PC-9 (cell line): Measurements from ENCODE around the gene OR2T10. TPM values are rescaled to one million over a fixed set of nuclear protein-coding genes. Genes with fewer than 3 reads are reported as not detected.
"Not testable (repeated sequence)": the region's sequence is repeated elsewhere in the genome, so short reads cannot be mapped to it uniquely, and the experiment has no call there.

Experiments
- BruUV-seq: library from RNA; stranded (reverse); fragments of 400-500 nt; replicated peaks from 2 replicates; lab custom pipeline; 2021; lab: Mats Ljungman, UMichigan
- CTCF ChIA-PET: fragments of 300-600 bp; sonication (Branson Sonifier 250); formaldehyde crosslinking; loops from one replicate; lab custom pipeline; 2022; ENCODE audit warnings: antibody characterized with exemption; lab: Charles Lee
- POLR2A ChIA-PET: fragments of 300-600 bp; sonication (Branson Sonifier 250); formaldehyde crosslinking; loops from one replicate; lab custom pipeline; 2022; ENCODE audit warnings: antibody characterized with exemption; ENCODE audit not compliant: unreplicated experiment; lab: Charles Lee
- DNase-seq, 2 experiments: peaks; one replicate each; pipeline versions ENCODE4 v3.0.0 to v3.0.0-alpha.2; 2015 to 2022; ENCODE audit warnings: mixed read lengths in 1 of 2
- H2AFZ ChIP-seq: fragments of 200-600 bp; sonication (generic); 2 replicates; pipeline ENCODE4 v1.8.1; 2017; ENCODE audit warnings: antibody characterized with exemption
- H3F3A ChIP-seq: fragments of 200-600 bp; sonication (generic); 2 replicates; pipeline ENCODE4 v1.8.1; 2017; ENCODE audit warnings: antibody characterized with exemption, mild to moderate bottlenecking, low read depth; ENCODE audit not compliant: insufficient read depth
- H3K27ac ChIP-seq: fragments of 200-600 bp; sonication (generic); 2 replicates; pipeline ENCODE4 v1.6.1; 2016; ENCODE audit warnings: mixed run types
- H3K27me3 ChIP-seq: fragments of 200-600 bp; sonication (generic); 2 replicates; pipeline ENCODE4 v1.6.1; 2016; ENCODE audit warnings: low read depth, mixed run types; ENCODE audit not compliant: insufficient read depth
- H3K36me3 ChIP-seq: fragments of 200-600 bp; sonication (generic); 2 replicates; pipeline ENCODE4 v1.6.1; 2016; ENCODE audit warnings: low read depth, mixed run types
- H3K4me1 ChIP-seq: fragments of 200-600 bp; sonication (generic); replicated peaks from 2 replicates; pipeline ENCODE4 v1.6.1; 2016; ENCODE audit warnings: mixed run types; ENCODE audit not compliant: insufficient read depth
- H3K4me2 ChIP-seq: fragments of 200-600 bp; sonication (generic); 2 replicates; pipeline ENCODE4 v1.6.1; 2017; ENCODE audit warnings: mixed run types
- H3K4me3 ChIP-seq: fragments of 200-600 bp; sonication (generic); 2 replicates; pipeline ENCODE4 v1.6.1; 2016; ENCODE audit warnings: mixed run types
- H3K79me2 ChIP-seq: fragments of 200-600 bp; sonication (generic); 2 replicates; pipeline ENCODE4 v1.6.1; 2017; ENCODE audit warnings: low read depth, mixed run types
- H3K9me2 ChIP-seq: fragments of 200-600 bp; sonication (generic); 2 replicates; pipeline ENCODE4 v1.8.1; 2017; ENCODE audit warnings: mild to moderate bottlenecking; ENCODE audit not compliant: insufficient read depth
- H3K9me3 ChIP-seq: fragments of 200-600 bp; sonication (generic); 2 replicates; pipeline ENCODE4 v1.8.1; 2016; ENCODE audit warnings: low read depth; ENCODE audit not compliant: insufficient read depth
- H4K20me1 ChIP-seq: fragments of 200-600 bp; sonication (generic); 2 replicates; pipeline ENCODE4 v1.8.1; 2017; ENCODE audit not compliant: insufficient read depth
- CTCF ChIP-seq: fragments of 200-600 bp; sonication (generic); conservative IDR thresholded peaks from 2 replicates; pipeline ENCODE4 v1.6.1; 2017; ENCODE audit warnings: mixed run types, antibody characterized with exemption, mild to moderate bottlenecking, moderate library complexity
- EZH2 ChIP-seq: fragments of 200-600 bp; sonication (generic); IDR thresholded peaks from 2 replicates; pipeline ENCODE4 v1.8.0; 2017; ENCODE audit warnings: antibody characterized with exemption, low read depth
- intact Hi-C: fragments of 100-400 bp; cut with micrococcal nuclease; formaldehyde crosslinking; loops from one replicate; pipeline ENCODE4 v1.10.0; 2022; ENCODE audit not compliant: unreplicated experiment
- total RNA-seq: library from RNA; stranded (reverse); gene quantifications from 2 replicates; pipeline ENCODE4 v1.2.3, GENCODE V29; 2021

The OR2T10 gene
- total RNA-seq, 1 experiment from 2014 or later, result not detected

GRCh38 chr1:248636612-248637011 is 39.1 kb upstream of the OR2T10 start:
- H3F3A ChIP-seq, POLR2A ChIA-PET, intact Hi-C loops, H3K79me2 ChIP-seq, H3K4me3 ChIP-seq, H3K9me2 ChIP-seq, H3K4me1 ChIP-seq, H3K27ac ChIP-seq, BruUV-seq, H2AFZ ChIP-seq, DNase-seq, CTCF ChIA-PET, H4K20me1 ChIP-seq, H3K9me3 ChIP-seq, H3K4me2 ChIP-seq, H3K36me3 ChIP-seq, H3K27me3 ChIP-seq: not testable (repeated sequence)

DNA sequence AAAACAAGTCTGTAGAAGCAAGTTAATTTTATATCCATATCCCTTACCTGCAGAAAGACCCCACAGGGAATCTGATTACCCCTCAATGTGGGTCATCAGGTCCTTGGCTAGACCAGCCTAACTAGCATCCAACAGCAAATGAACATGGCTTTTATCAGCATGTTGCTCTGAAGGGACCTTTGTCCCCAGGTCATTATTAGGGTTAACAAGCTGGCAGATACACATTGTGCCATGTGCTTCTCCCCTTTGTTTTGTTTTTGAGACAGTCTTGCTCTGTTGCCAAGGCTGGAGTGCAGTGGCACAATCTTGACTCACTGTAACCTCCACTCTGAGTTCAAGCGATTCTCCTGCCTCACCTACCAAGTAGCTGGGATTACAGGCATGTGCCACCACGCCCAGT is 37.5 kb upstream of the OR2T10 start, which contains the start of gene OR2T11:
OR2T11 (minus strand) TSS at position 101 of the 400 bp plus-strand sequence. CDS start 7,963 bp downstream, outside the sequence.
- H3K27ac ChIP-seq, H3F3A ChIP-seq, CTCF ChIA-PET, H3K79me2 ChIP-seq, H4K20me1 ChIP-seq, H3K36me3 ChIP-seq, BruUV-seq, H3K4me3 ChIP-seq, POLR2A ChIA-PET, DNase-seq, H2AFZ ChIP-seq, H3K27me3 ChIP-seq, H3K4me1 ChIP-seq, H3K9me2 ChIP-seq, H3K4me2 ChIP-seq, H3K9me3 ChIP-seq, intact Hi-C loops: not testable (repeated sequence)

GRCh38 chr1:248631354-248632008 is 34.0 kb upstream of the OR2T10 start:
- no peaks in the 10 kb centered on the region for H3F3A ChIP-seq
- no peaks in the 10 kb centered on the region; the same call in 1 of the 2 replicates for H3K27me3 ChIP-seq
- BruUV-seq, result no TSS peak
- no peaks in the 10 kb centered on the region for H3K9me3 ChIP-seq
- no peak for TF ChIP-seq EZH2
- no peak for TF ChIP-seq CTCF
- no peaks in the 10 kb centered on the region for H3K9me2 ChIP-seq
- intact Hi-C loops, result no loop called here
- POLR2A ChIA-PET, result no interaction called here
- no peak overlapping the region for H3K27ac ChIP-seq
- no peak overlapping the region for H3K4me2 ChIP-seq
- peak in 1 of 2 experiments; percentile 36 for DNase-seq
- no peaks in the 10 kb centered on the region for H3K36me3 ChIP-seq
- no peak overlapping the region for H3K4me3 ChIP-seq
- no peaks in the 10 kb centered on the region for H4K20me1 ChIP-seq
- no peaks in the 10 kb centered on the region for H3K4me1 ChIP-seq
- no peaks in the 10 kb centered on the region for H3K79me2 ChIP-seq
- H2AFZ ChIP-seq, result no peak overlapping the region
- CTCF ChIA-PET, result no interaction called here

DNA sequence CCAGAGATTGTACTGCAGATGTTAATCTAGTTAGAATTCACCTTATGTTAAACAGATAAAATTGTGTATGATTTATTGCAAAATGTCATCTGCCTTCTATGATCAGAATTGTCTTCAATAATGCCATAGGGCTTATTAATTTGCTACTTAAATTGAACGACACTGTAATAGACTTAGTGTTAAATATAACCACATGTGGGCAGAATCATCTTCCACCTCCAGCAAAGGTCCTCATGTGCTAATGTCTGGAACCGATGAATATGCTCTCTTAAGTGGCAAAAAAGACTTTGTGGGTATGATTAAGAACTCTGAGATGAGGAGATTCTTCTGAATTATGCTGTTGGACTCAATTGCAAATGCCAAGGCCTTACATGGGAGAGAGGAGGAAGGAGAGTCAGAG is 33.1 kb upstream of the OR2T10 start:
- H3K27me3 ChIP-seq, result no peaks in the 10 kb centered on the region; the same call in 1 of the 2 replicates
- no peaks in the 10 kb centered on the region for H3K4me1 ChIP-seq
- H2AFZ ChIP-seq, result no peak overlapping the region
- BruUV-seq, result no TSS peak
- ChIA-PET POLR2A (no interaction called here), CTCF (no interaction called here)
- H3K36me3 ChIP-seq, result no peaks in the 10 kb centered on the region
- no peaks in the 10 kb centered on the region for H3K9me3 ChIP-seq
- H3K4me3 ChIP-seq, result no peak overlapping the region
- TF ChIP-seq EZH2 (no peak), CTCF (no peak)
- H3K27ac ChIP-seq, result no peak overlapping the region
- intact Hi-C loops, result no loop called here
- H3F3A ChIP-seq, result no peaks in the 10 kb centered on the region
- H3K4me2 ChIP-seq, result no peak overlapping the region
- no peaks in the 10 kb centered on the region for H3K79me2 ChIP-seq
- no peak for DNase-seq
- H4K20me1 ChIP-seq, result no peaks in the 10 kb centered on the region
- no peaks in the 10 kb centered on the region for H3K9me2 ChIP-seq
